IPS-18a (cell line): Measurements from ENCODE around the gene RBM28.

ENCODE experiments used
- H3K27ac ChIP-seq: one replicate; pipeline ENCODE4 v1.5.1; 2013; ENCODE audit warnings: low read length
- H3K27me3 ChIP-seq: one replicate; pipeline ENCODE4 v1.6.1; 2013; ENCODE audit warnings: mild to moderate bottlenecking, low read length; ENCODE audit not compliant: control insufficient read depth, insufficient read depth
- H3K36me3 ChIP-seq: one replicate; pipeline ENCODE4 v1.6.1; 2013; ENCODE audit warnings: low read depth, low read length; ENCODE audit not compliant: control insufficient read depth
- H3K4me1 ChIP-seq: one replicate; pipeline ENCODE4 v1.6.1; 2013; ENCODE audit warnings: low read depth, low read length; ENCODE audit not compliant: control insufficient read depth
- H3K4me3 ChIP-seq: one replicate; pipeline ENCODE4 v1.5.1; 2013; ENCODE audit warnings: low read length
- H3K9ac ChIP-seq: one replicate; pipeline ENCODE4 v1.6.1; 2013; ENCODE audit warnings: mild to moderate bottlenecking, low read length, moderate library complexity
- H3K9me3 ChIP-seq: one replicate; pipeline ENCODE4 v1.6.1; 2013; ENCODE audit warnings: low read depth, low read length; ENCODE audit not compliant: control insufficient read depth

Gene RBM28

DNA sequence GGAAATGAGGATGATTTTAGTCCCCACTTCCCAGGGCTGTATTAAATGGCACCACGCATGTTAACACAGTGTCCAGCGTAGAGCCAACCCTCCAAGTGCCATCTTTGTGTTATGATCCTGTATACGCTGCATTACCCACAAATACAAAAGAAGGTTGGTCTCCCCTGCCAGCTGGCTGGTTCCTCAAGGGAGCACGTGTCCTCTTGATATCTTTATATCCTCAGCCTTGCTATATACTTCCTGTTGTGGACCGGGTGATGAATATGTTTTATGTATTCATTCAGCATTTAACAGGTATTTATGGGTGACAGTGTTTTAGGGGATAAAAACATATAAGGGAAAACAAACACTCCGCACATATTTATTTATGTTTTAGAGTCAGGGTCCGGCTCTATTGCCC lies 41.0 kb upstream of the RBM28 start:
- H3K4me3 ChIP-seq, result no peak overlapping the region
- peaks cover 13% of the 10 kb centered on the region for H3K4me1 ChIP-seq
- peaks cover 7% of the 10 kb centered on the region for H3K27me3 ChIP-seq
- no peaks in the 10 kb centered on the region for H3K36me3 ChIP-seq
- H3K9me3 ChIP-seq, result no peaks in the 10 kb centered on the region
- no peak overlapping the region for H3K27ac ChIP-seq
- H3K9ac ChIP-seq, result no peak overlapping the region

DNA sequence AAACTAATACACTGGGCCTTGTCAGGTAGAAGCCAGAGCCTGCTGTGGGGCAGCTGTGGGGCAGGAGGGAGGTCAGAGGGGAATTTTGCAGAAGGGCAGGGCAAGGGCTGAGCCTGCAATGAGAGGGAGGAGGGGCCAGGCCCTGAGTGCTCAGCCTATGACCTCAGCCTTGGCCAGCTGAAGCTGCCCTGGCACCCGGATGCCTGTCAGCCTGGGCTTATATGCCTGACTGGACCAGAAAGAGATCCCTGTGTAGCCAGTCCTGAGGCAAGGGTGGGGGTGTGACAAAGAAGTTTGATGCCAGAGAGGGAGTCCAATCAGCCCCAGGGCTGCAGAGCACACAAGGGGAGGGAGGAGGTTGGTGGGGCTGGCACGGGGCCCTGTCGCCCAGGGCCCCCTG lies 40.1 kb upstream of the RBM28 start:
- no peak overlapping the region for H3K4me3 ChIP-seq
- no peaks in the 10 kb centered on the region for H3K9me3 ChIP-seq
- H3K27me3 ChIP-seq, result peaks cover 7% of the 10 kb centered on the region
- H3K36me3 ChIP-seq, result no peaks in the 10 kb centered on the region
- H3K4me1 ChIP-seq, result peaks cover 7% of the 10 kb centered on the region
- H3K9ac ChIP-seq, result no peak overlapping the region
- H3K27ac ChIP-seq, result no peak overlapping the region

DNA sequence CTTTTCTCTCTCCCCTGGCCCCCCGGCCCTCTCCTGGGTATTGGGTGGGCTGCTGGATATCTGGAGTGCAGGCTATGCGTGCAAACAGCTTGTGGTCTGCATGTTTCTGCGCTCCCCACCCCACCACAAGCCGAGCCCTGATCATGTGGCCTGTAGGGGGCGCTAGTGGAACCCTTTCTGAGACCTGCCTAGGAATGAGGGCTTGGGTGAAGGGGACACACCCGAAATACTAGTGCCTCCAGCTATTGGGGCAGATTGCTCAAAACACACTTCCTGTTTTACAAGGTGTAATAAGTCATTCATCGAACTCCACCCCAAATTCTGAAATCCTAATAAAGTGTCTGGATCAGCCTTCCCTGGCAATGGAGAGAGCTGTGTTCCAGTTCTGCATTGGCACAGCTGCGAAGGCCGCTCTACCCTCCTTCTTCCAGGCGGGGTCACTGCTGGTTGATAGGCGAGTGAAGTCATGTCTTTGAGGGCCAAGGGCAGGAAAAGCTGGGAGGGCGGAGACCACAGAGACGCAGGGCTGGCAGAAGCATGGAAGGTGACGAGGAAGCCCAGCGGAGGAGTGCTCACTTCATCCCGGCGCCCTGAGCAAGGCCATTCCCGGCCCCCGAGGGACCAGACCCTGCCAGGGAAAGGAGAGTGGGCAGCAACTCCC lies 37.6 kb upstream of the RBM28 start:
- no peaks in the 10 kb centered on the region for H3K9me3 ChIP-seq
- no peaks in the 10 kb centered on the region for H3K36me3 ChIP-seq
- H3K27me3 ChIP-seq, result no peaks in the 10 kb centered on the region
- H3K27ac ChIP-seq, result no peak overlapping the region
- H3K9ac ChIP-seq, result no peak overlapping the region
- H3K4me1 ChIP-seq, result peaks cover 3% of the 10 kb centered on the region
- no peak overlapping the region for H3K4me3 ChIP-seq

DNA sequence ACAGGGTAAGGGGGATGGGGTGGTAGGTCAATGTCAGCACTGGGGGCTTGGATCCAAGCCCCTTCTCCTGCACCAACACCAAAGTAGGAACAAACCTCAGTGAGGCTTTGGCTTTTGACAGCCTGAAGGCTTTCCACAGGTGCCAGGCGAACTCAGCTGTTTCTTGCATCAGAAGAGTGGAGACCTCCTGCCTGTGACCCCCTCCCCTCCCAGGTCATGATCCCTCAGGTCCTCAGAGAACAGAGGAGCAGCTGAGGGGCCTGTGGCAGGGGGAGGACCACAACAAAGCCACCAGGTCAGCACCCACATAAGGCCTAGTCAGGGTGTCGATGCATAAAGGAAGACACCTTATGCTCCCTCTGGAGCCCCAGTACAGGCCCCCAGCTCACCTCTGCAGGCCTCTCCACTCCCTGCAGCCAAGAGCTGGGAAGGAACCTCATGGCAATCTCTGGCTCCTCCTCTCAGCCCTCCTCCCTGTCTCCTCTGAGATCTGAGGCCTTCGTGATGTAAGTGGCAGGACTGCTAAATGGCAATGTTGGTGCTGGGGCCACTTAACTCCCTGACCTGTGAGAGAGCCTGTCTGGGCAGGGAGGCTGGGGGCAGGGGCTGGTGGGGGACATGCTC lies 36.9 kb upstream of the RBM28 start:
- Histone ChIP-seq H3K4me3 (no peak overlapping the region), H3K36me3 (no peaks in the 10 kb centered on the region), H3K9me3 (no peaks in the 10 kb centered on the region), H3K9ac (no peak overlapping the region), H3K27me3 (no peaks in the 10 kb centered on the region), H3K4me1 (peaks cover 3% of the 10 kb centered on the region), H3K27ac (no peak overlapping the region)

- H3K9me3 ChIP-seq, result no peaks in the 10 kb centered on the region
- H3K4me3 ChIP-seq, result no peak overlapping the region
- peaks cover 3% of the 10 kb centered on the region for H3K4me1 ChIP-seq
- H3K27me3 ChIP-seq, result no peaks in the 10 kb centered on the region
- H3K36me3 ChIP-seq, result no peaks in the 10 kb centered on the region
- H3K9ac ChIP-seq, result no peak overlapping the region
- no peak overlapping the region for H3K27ac ChIP-seq
Measured at GRCh38 chr7:128379900-128380479, 36.3 kb upstream of the RBM28 start.

DNA sequence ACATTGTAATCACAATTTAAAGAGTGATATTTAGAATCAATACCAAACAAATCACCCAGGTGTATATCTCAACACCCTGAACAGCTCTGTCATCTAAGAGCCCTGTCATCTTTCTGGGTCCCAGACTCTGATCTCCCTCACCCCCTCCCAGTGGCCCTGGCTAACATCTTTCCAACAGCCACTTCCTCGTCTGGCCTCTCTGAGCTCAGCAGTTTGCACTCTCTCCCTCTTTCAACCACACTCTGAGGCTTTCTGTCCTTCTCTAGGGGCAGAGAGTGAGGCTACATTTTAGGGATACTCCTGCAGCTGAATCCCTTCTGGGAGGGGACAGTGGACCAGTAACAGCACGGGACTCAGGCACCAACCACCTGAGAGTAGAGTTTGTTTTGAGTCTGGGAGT lies 34.9 kb upstream of the RBM28 start:
- H3K4me1 ChIP-seq, result peaks cover 3% of the 10 kb centered on the region
- no peak overlapping the region for H3K9ac ChIP-seq
- no peaks in the 10 kb centered on the region for H3K9me3 ChIP-seq
- no peaks in the 10 kb centered on the region for H3K27me3 ChIP-seq
- no peaks in the 10 kb centered on the region for H3K36me3 ChIP-seq
- H3K4me3 ChIP-seq, result no peak overlapping the region
- no peak overlapping the region for H3K27ac ChIP-seq

- no peaks in the 10 kb centered on the region for H3K4me1 ChIP-seq
- no peak overlapping the region for H3K27ac ChIP-seq
- H3K4me3 ChIP-seq, result no peak overlapping the region
- H3K27me3 ChIP-seq, result no peaks in the 10 kb centered on the region
- H3K9ac ChIP-seq, result no peak overlapping the region
- no peaks in the 10 kb centered on the region for H3K36me3 ChIP-seq
- H3K9me3 ChIP-seq, result no peaks in the 10 kb centered on the region
Measured at GRCh38 chr7:128376077-128376476, 32.4 kb upstream of the RBM28 start.

DNA sequence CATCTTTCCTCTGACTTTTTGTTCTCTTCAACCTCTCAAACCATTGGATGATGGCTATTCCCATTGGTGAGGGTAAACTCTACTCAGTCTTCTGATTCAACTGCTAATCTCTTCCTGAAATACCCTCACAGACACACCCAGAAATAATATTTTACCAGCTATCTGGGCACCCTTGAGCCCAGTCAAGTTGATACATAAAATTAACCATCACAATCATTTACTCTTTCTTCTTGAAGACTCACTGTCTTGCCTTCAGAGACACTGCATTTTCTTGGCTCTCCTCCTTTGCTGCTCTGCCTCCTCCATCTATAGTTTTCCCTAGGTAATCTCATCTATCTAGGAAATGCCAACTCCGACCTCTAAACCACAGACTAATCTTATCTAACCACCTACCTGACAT lies 30.3 kb upstream of the RBM28 start:
- H3K27me3 ChIP-seq, result no peaks in the 10 kb centered on the region
- H3K9ac ChIP-seq, result no peak overlapping the region
- H3K27ac ChIP-seq, result no peak overlapping the region
- H3K4me3 ChIP-seq, result no peak overlapping the region
- H3K9me3 ChIP-seq, result no peaks in the 10 kb centered on the region
- no peaks in the 10 kb centered on the region for H3K4me1 ChIP-seq
- H3K36me3 ChIP-seq, result no peaks in the 10 kb centered on the region

GRCh38 chr7:128373606-128374005 lies 29.9 kb upstream of the RBM28 start:
- Histone ChIP-seq H3K4me1 (no peaks in the 10 kb centered on the region), H3K9ac (no peak overlapping the region), H3K4me3 (no peak overlapping the region), H3K27me3 (no peaks in the 10 kb centered on the region), H3K27ac (no peak overlapping the region), H3K36me3 (no peaks in the 10 kb centered on the region), H3K9me3 (no peaks in the 10 kb centered on the region)

- H3K27ac ChIP-seq, result no peak overlapping the region
- no peaks in the 10 kb centered on the region for H3K4me1 ChIP-seq
- no peak overlapping the region for H3K4me3 ChIP-seq
- H3K9ac ChIP-seq, result no peak overlapping the region
- H3K9me3 ChIP-seq, result no peaks in the 10 kb centered on the region
- H3K36me3 ChIP-seq, result no peaks in the 10 kb centered on the region
- peaks cover 20% of the 10 kb centered on the region for H3K27me3 ChIP-seq
Measured at GRCh38 chr7:128370491-128370890, 26.8 kb upstream of the RBM28 start.

DNA sequence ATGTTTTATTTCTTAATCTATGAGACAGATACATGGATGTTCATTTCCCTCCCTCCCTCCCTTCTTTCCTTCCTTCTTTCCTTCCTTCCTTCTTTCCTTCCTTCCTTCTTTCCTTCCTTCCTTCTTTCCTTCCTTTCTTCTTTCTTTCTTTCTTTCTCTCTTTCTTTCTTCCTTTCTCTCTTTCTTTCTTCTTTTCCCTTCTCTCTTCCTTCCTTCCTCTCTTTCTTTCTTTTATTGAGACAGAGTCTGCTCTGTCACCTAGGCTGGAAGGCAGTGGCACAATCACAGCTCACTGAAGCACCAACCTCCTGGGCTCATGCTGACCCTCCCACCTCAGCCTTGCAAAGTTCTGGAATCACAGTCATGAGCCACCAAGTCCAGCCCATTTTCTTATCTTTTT lies 23.3 kb upstream of the RBM28 start:
- Histone ChIP-seq H3K9me3 (no peaks in the 10 kb centered on the region), H3K27ac (no peak overlapping the region), H3K4me3 (no peak overlapping the region), H3K36me3 (no peaks in the 10 kb centered on the region), H3K27me3 (peaks cover 55% of the 10 kb centered on the region), H3K9ac (no peak overlapping the region), H3K4me1 (no peaks in the 10 kb centered on the region)

GRCh38 chr7:128366300-128366699 lies 22.6 kb upstream of the RBM28 start:
- Histone ChIP-seq H3K36me3 (no peaks in the 10 kb centered on the region), H3K9me3 (no peaks in the 10 kb centered on the region), H3K27me3 (peaks cover 62% of the 10 kb centered on the region), H3K27ac (no peak overlapping the region), H3K4me3 (no peak overlapping the region), H3K4me1 (no peaks in the 10 kb centered on the region), H3K9ac (no peak overlapping the region)
